ENCODE data around the gene USP6. TPM values are rescaled to one million over a fixed set of nuclear protein-coding genes. Genes with fewer than 3 reads are reported as not detected.

Gene USP6
- total RNA-seq, 1 experiment from 2014 or later, result not detected

DNA sequence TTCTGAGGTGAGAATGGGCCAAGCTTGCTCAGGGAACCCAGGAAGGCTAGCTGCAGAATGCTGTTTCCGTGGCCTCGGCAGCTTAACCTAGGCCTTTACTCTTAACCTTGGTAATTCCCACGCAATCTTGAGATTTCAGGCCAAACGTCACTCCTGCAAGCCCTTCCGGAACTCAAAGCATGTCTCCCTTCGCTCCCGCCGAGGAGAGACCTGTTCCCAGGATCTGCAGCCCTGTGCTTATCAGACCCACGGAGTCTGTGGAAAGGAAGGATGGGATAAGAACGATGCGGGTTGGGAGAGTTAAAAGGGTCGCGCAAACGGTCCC lies 38.1 kb upstream of the USP6 start:
- no peak for DNase-seq
- Mint-ChIP-seq H3K9me3 (ENCODE audit: low read depth, unreplicated experiment) (peaks cover 5% of the 10 kb centered on the region), H3K27ac (ENCODE audit: unreplicated experiment) (no peak overlapping the region), H3K36me3 (ENCODE audit: insufficient read depth, unreplicated experiment) (no peaks in the 10 kb centered on the region), H3K27me3 (ENCODE audit: unreplicated experiment) (no peaks in the 10 kb centered on the region), H3K4me1 (ENCODE audit: low read depth, unreplicated experiment) (no peaks in the 10 kb centered on the region), H3K4me3 (ENCODE audit: low read depth, unreplicated experiment) (no peak overlapping the region)
- TF ChIP-seq, protein P1, sequence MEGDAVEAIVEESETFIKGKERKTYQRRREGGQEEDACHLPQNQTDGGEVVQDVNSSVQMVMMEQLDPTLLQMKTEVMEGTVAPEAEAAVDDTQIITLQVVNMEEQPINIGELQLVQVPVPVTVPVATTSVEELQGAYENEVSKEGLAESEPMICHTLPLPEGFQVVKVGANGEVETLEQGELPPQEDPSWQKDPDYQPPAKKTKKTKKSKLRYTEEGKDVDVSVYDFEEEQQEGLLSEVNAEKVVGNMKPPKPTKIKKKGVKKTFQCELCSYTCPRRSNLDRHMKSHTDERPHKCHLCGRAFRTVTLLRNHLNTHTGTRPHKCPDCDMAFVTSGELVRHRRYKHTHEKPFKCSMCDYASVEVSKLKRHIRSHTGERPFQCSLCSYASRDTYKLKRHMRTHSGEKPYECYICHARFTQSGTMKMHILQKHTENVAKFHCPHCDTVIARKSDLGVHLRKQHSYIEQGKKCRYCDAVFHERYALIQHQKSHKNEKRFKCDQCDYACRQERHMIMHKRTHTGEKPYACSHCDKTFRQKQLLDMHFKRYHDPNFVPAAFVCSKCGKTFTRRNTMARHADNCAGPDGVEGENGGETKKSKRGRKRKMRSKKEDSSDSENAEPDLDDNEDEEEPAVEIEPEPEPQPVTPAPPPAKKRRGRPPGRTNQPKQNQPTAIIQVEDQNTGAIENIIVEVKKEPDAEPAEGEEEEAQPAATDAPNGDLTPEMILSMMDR (IDR thresholded peaks at IDR 0.05; ENCODE audit: unreplicated experiment), result no peak
- CTCF ChIA-PET, result interaction anchor here (0.7 kb wide), 1 partner anchor 267 kb away, joined by 3 read pairs; no protein-coding TSS in a partner anchor
- intact Hi-C loops (cut with micrococcal nuclease; ENCODE audit: unreplicated experiment), result no loop called here
- BruUV-seq (replicated peaks), result no TSS peak

DNA sequence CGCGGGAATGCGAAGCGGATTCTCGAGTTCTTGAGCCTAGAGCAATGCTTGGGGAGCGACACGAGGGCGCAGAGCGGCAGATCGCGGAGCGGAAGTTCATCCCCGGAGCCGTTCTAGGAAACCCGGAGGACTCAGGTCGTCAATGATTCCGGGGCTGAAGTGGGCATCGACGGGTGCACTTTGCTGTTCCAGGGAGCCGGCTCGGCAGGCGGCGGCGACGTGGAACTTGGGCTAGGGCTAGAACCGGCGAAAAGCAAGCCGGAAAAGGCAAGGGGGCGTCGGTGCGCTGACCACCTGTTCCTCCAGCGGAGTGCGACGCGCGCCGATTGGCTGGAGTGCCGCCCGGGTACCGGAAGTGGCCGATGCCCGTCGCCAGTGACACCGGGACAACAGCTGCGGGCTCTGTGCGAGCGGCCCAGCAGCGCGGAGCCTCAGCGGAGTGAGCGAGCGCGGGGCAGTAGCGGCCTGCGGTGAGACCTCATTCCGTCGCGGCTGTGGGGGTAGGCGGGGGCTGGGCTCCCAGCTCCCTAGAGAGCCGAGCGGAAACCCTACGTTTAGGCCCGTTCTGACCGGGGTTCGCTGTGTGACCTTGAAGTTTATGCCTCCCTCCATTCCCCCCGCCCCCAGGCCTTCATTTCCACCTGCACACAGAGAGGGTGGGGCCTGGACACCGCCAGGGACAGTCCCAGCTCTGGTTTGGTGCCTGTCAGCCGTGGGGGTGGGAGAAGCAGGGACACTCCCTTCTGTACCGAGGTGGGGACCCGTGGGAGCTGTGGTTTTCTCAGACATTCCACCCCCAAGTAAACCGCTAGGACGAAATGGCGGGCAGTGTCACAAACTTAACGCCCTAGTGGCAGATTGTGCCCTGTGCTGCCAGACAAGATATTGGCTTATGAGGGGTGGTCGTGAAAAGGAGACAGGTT lies 37.5 kb upstream of the USP6 start, which contains the start of gene ZFP3:
Gene ZFP3 (plus strand): TSS at position 362 of the 923 bp plus-strand sequence. CDS start 13,038 bp downstream, outside the sequence.
- no peaks in the 10 kb centered on the region for H3K36me3 Mint-ChIP-seq (ENCODE audit: insufficient read depth, unreplicated experiment)
- intact Hi-C loops (cut with micrococcal nuclease; ENCODE audit: unreplicated experiment), result no loop called here
- TF ChIP-seq, protein P1 (IDR thresholded peaks at IDR 0.05; ENCODE audit: unreplicated experiment), result no peak
- H3K27ac Mint-ChIP-seq (ENCODE audit: unreplicated experiment), result no peak within 1 kb of the TSS
- DNase-seq, result no peak
- BruUV-seq (replicated peaks), result no TSS peak
- CTCF ChIA-PET, result no interaction called here
- H3K4me3 Mint-ChIP-seq (ENCODE audit: low read depth, unreplicated experiment), result no peak within 1 kb of the TSS
- H3K9me3 Mint-ChIP-seq (ENCODE audit: low read depth, unreplicated experiment), result peaks cover 5% of the 10 kb centered on the region
- H3K4me1 Mint-ChIP-seq (ENCODE audit: low read depth, unreplicated experiment), result no peaks in the 10 kb centered on the region
- no peaks in the 10 kb centered on the region for H3K27me3 Mint-ChIP-seq (ENCODE audit: unreplicated experiment)

DNA sequence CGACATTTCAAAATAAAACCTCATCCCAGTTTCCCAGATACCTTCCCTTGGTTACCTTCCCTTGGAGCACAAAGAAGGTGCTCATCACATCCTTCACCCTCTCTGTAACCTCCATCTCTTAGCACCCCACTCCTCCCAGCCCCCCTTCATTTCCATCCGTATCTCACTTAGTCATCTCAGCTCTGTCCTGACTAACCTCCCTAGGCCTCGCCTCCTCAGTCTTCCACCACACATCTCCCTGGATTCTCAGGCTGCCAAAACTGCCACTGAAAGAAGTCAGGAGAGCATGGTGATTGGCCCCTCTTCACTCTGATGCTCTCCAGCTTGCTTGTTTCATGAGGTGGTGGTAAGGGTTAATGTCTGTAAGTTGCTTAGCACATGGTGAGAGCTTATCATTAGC lies 35.2 kb upstream of the USP6 start:
- CTCF ChIA-PET, result interaction anchor here (0.7 kb wide), 1 partner anchor 1385 kb away, joined by 3 read pairs; no protein-coding TSS in a partner anchor
- no peak for DNase-seq
- TF ChIP-seq, protein P1 (IDR thresholded peaks at IDR 0.05; ENCODE audit: unreplicated experiment), result no peak

GRCh38 chr17:5092218-5093010 lies 23.4 kb upstream of the USP6 start:
- TF ChIP-seq, protein P1 (IDR thresholded peaks at IDR 0.05; ENCODE audit: unreplicated experiment), result no peak
- H3K27ac Mint-ChIP-seq (ENCODE audit: unreplicated experiment), result no peak overlapping the region
- intact Hi-C loops (cut with micrococcal nuclease; ENCODE audit: unreplicated experiment), result no loop called here
- H3K36me3 Mint-ChIP-seq (ENCODE audit: insufficient read depth, unreplicated experiment), result no peaks in the 10 kb centered on the region
- no peak for DNase-seq
- H3K9me3 Mint-ChIP-seq (ENCODE audit: low read depth, unreplicated experiment), result peaks cover 24% of the 10 kb centered on the region
- CTCF ChIA-PET, result no interaction called here
- H3K27me3 Mint-ChIP-seq (ENCODE audit: unreplicated experiment), result no peaks in the 10 kb centered on the region
- no peaks in the 10 kb centered on the region for H3K4me1 Mint-ChIP-seq (ENCODE audit: low read depth, unreplicated experiment)
- no peak overlapping the region for H3K4me3 Mint-ChIP-seq (ENCODE audit: low read depth, unreplicated experiment)
- BruUV-seq (replicated peaks), result no TSS peak

More for the DNA sequence above, 35.2 kb upstream of the USP6 start:
- no peaks in the 10 kb centered on the region for H3K36me3 Mint-ChIP-seq (ENCODE audit: insufficient read depth, unreplicated experiment)
- intact Hi-C loops (cut with micrococcal nuclease; ENCODE audit: unreplicated experiment), result no loop called here
- no peak overlapping the region for H3K4me3 Mint-ChIP-seq (ENCODE audit: low read depth, unreplicated experiment)
- no peaks in the 10 kb centered on the region for H3K27me3 Mint-ChIP-seq (ENCODE audit: unreplicated experiment)
- H3K4me1 Mint-ChIP-seq (ENCODE audit: low read depth, unreplicated experiment), result no peaks in the 10 kb centered on the region
- no peak overlapping the region for H3K27ac Mint-ChIP-seq (ENCODE audit: unreplicated experiment)
- peaks cover 6% of the 10 kb centered on the region for H3K9me3 Mint-ChIP-seq (ENCODE audit: low read depth, unreplicated experiment)
- no TSS peak for BruUV-seq (replicated peaks)

Data from Calu3 (cell line).